H9 (cell line): Measurements from ENCODE around the gene SOBP. TPM values are rescaled to one million over a fixed set of nuclear protein-coding genes. Genes with fewer than 3 reads are reported as not detected.

Source experiments
- DNase-seq: peaks from one replicate; pipeline ENCODE4 v3.0.0-alpha.2; 2017
- H2AFZ ChIP-seq: one replicate; pipeline ENCODE4 v1.6.1; 2013; ENCODE audit warnings: mild to moderate bottlenecking, low read length, control low read depth, moderate library complexity
- H2AK5ac ChIP-seq: 2 replicates; pipeline ENCODE4 v1.6.1; 2013; ENCODE audit warnings: low read length, control low read depth, mixed read lengths; ENCODE audit not compliant: insufficient read length
- H2BK120ac ChIP-seq: one replicate; pipeline ENCODE4 v1.6.1; 2013; ENCODE audit warnings: low read depth, mild to moderate bottlenecking, low read length, control low read depth, inconsistent platforms; ENCODE audit not compliant: poor library complexity, severe bottlenecking
- H2BK12ac ChIP-seq: 2 replicates; pipeline ENCODE4 v1.6.1; 2013; ENCODE audit warnings: low read length, control low read depth, mixed read lengths, low read depth; ENCODE audit not compliant: insufficient read length
- H2BK15ac ChIP-seq: 2 replicates; pipeline ENCODE4 v1.6.1; 2013; ENCODE audit warnings: low read depth, low read length, control low read depth
- H2BK20ac ChIP-seq: one replicate; pipeline ENCODE4 v1.6.1; 2013; ENCODE audit warnings: low read depth, mild to moderate bottlenecking, low read length, control low read depth, inconsistent platforms; ENCODE audit not compliant: poor library complexity, severe bottlenecking
- H2BK5ac ChIP-seq: 2 replicates; pipeline ENCODE4 v1.6.1; 2013; ENCODE audit warnings: low read length, control low read depth, mixed read lengths; ENCODE audit not compliant: insufficient read length
- H3K14ac ChIP-seq: 2 replicates; pipeline ENCODE4 v1.6.1; 2013; ENCODE audit warnings: low read length, control low read depth; ENCODE audit not compliant: insufficient read depth
- H3K18ac ChIP-seq: 2 replicates; pipeline ENCODE4 v1.6.1; 2013; ENCODE audit warnings: low read depth, mild to moderate bottlenecking, mixed read lengths, low read length, control low read depth; ENCODE audit not compliant: insufficient read length
- H3K23ac ChIP-seq: 2 replicates; pipeline ENCODE4 v1.6.1; 2013; ENCODE audit warnings: low read length, control low read depth, mixed read lengths, low read depth; ENCODE audit not compliant: insufficient read length
- H3K23me2 ChIP-seq: 2 replicates; pipeline ENCODE4 v1.6.1; 2013; ENCODE audit warnings: low read depth, mild to moderate bottlenecking, mixed read lengths, low read length, control low read depth; ENCODE audit not compliant: insufficient read length, poor library complexity, severe bottlenecking
- H3K27ac ChIP-seq: 2 replicates; pipeline ENCODE4 v1.5.1; 2013; ENCODE audit warnings: low read length, control low read depth, mixed read lengths, low read depth; ENCODE audit not compliant: insufficient read length
- H3K27me3 ChIP-seq: 2 replicates; pipeline ENCODE4 v1.6.1; 2013; ENCODE audit warnings: low read length, control low read depth, inconsistent platforms; ENCODE audit not compliant: insufficient read depth
- H3K4ac ChIP-seq: 2 replicates; pipeline ENCODE4 v1.6.1; 2013; ENCODE audit warnings: low read depth, mild to moderate bottlenecking, control low read depth, inconsistent platforms, low read length, moderate library complexity
- H3K4me1 ChIP-seq: 2 replicates; pipeline ENCODE4 v1.6.1; 2013; ENCODE audit warnings: low read length, control low read depth, inconsistent platforms; ENCODE audit not compliant: insufficient read depth
- H3K4me2 ChIP-seq: 2 replicates; pipeline ENCODE4 v1.6.1; 2013; ENCODE audit warnings: low read length, control low read depth, mixed read lengths; ENCODE audit not compliant: insufficient read length, insufficient read depth
- H3K56ac ChIP-seq: 2 replicates; pipeline ENCODE4 v1.6.1; 2013; ENCODE audit warnings: low read depth, mild to moderate bottlenecking, mixed read lengths, low read length, control low read depth; ENCODE audit not compliant: insufficient read length
- H3K79me1 ChIP-seq: 2 replicates; pipeline ENCODE4 v1.6.1; 2013; ENCODE audit warnings: low read depth, mild to moderate bottlenecking, moderate library complexity, low read length, control low read depth, inconsistent platforms; ENCODE audit not compliant: insufficient read depth, poor library complexity, severe bottlenecking
- H3K79me2 ChIP-seq: 2 replicates; pipeline ENCODE4 v1.6.1; 2013; ENCODE audit warnings: low read length, control low read depth, inconsistent platforms; ENCODE audit not compliant: insufficient read depth
- H3K9ac ChIP-seq: 2 replicates; pipeline ENCODE4 v1.6.1; 2013; ENCODE audit warnings: low read length, control low read depth, mixed read lengths; ENCODE audit not compliant: insufficient read length; ENCODE audit errors: extremely low read depth
- H3K9me3 ChIP-seq: one replicate; pipeline ENCODE4 v1.6.1; 2013; ENCODE audit warnings: low read depth, low read length, inconsistent platforms; ENCODE audit not compliant: control insufficient read depth
- H3T11ph ChIP-seq: one replicate; pipeline ENCODE4 v1.6.1; 2013; ENCODE audit warnings: mild to moderate bottlenecking, low read length, control low read depth, inconsistent platforms
- H4K20me1 ChIP-seq: one replicate; pipeline ENCODE4 v1.6.1; 2013; ENCODE audit not compliant: control insufficient read depth, insufficient read length, insufficient read depth
- H4K5ac ChIP-seq: 2 replicates; pipeline ENCODE4 v1.6.1; 2013; ENCODE audit warnings: low read depth, mild to moderate bottlenecking, mixed read lengths, low read length, control low read depth; ENCODE audit not compliant: insufficient read length
- H4K8ac ChIP-seq: replicated peaks from 2 replicates; pipeline ENCODE4 v1.6.1; 2013; ENCODE audit warnings: low read length, control low read depth, mixed read lengths, low read depth; ENCODE audit not compliant: insufficient read length
- H4K91ac ChIP-seq: 2 replicates; pipeline ENCODE4 v1.6.1; 2013; ENCODE audit warnings: low read depth, mild to moderate bottlenecking, moderate library complexity, mixed read lengths, low read length, control low read depth; ENCODE audit not compliant: insufficient read length
- H3K27ac Mint-ChIP-seq, 3 experiments: 2 replicates in 2 of 3; 3 replicates in 1 of 3; pipeline ENCODE4 v1.8.0; 2020 to 2021; ENCODE audit warnings: mixed read lengths in 3 of 3, mild to moderate bottlenecking in 1 of 3, moderate library complexity in 1 of 3
- H3K27me3 Mint-ChIP-seq: 2 replicates; pipeline ENCODE4 v1.8.0; 2021; ENCODE audit warnings: low read depth, mild to moderate bottlenecking, moderate library complexity, mixed read lengths
- H3K36me3 Mint-ChIP-seq, 3 experiments: 2 replicates in 2 of 3; 3 replicates in 1 of 3; pipeline ENCODE4 v1.8.0; 2020 to 2021; ENCODE audit warnings: low read depth in 3 of 3, mixed read lengths in 3 of 3; ENCODE audit not compliant: insufficient read depth in 1 of 3
- H3K4me1 Mint-ChIP-seq, 2 experiments: 2 replicates each; pipeline ENCODE4 v1.8.0; 2020; ENCODE audit warnings: mixed read lengths in 2 of 2
- H3K4me3 Mint-ChIP-seq, 2 experiments: 2 replicates in 1 of 2; 3 replicates in 1 of 2; pipeline ENCODE4 v1.8.0; 2020 to 2021; ENCODE audit warnings: mild to moderate bottlenecking in 2 of 2, mixed read lengths in 2 of 2, moderate library complexity in 1 of 2
- H3K9me3 Mint-ChIP-seq, 2 experiments: 2 replicates in 1 of 2; 3 replicates in 1 of 2; pipeline ENCODE4 v1.8.0; 2020; ENCODE audit warnings: mild to moderate bottlenecking in 2 of 2, mixed read lengths in 2 of 2, moderate library complexity in 1 of 2
- CTCF ChIP-seq: fragments of 200-600 bp; sonication (generic); conservative IDR thresholded peaks from 3 replicates; pipeline ENCODE4 v1.8.0; 2021; ENCODE audit warnings: antibody characterized with exemption, mild to moderate bottlenecking
- WGBS: extraction: QIAGEN DNeasy Blood & Tissue Kit; methylation state at CpG from one replicate; pipeline ENCODE4 v1.1.7; 2013; ENCODE audit warnings: missing lambda C conversion rate, low lambda C conversion rate, mixed read lengths; ENCODE audit not compliant: insufficient read length; ENCODE audit errors: extremely low coverage; 5-methylcytosine and 5-hydroxymethylcytosine counted together
- total RNA-seq: library from RNA; stranded (reverse); gene quantifications from 2 replicates; pipeline ENCODE4 v1.2.1, GENCODE V29; 2021

The SOBP gene
- total RNA-seq, 1 experiment from 2014 or later: 4.3 TPM

GRCh38 chr6:107560657-107561056 is 70.7 kb downstream of the SOBP start:
- Histone ChIP-seq H2BK120ac (no peak overlapping the region), H3K18ac (no peak overlapping the region), H3K14ac (no peak overlapping the region), H2AFZ (no peak overlapping the region), H2AK5ac (no peak overlapping the region), H3K27me3 (no peaks in the 10 kb centered on the region), H3K79me2 (no peaks in the 10 kb centered on the region), H3K9me3 (no peaks in the 10 kb centered on the region), H3K23me2 (no peaks in the 10 kb centered on the region), H3K4me1 (peaks cover 3% of the 10 kb centered on the region; the same call in 1 of the 2 replicates), H2BK5ac (no peak overlapping the region), H3K4me2 (no peak overlapping the region), H3K56ac (no peak overlapping the region), H4K20me1 (no peaks in the 10 kb centered on the region), H4K91ac (no peak overlapping the region), H4K8ac (no peak overlapping the region), H3K27ac (no peak overlapping the region), H2BK15ac (no peak overlapping the region), H3K79me1 (no peaks in the 10 kb centered on the region), H4K5ac (no peak overlapping the region), H2BK20ac (no peak overlapping the region), H3K23ac (no peak overlapping the region), H3K9ac (no peak overlapping the region), H3K4ac (no peak overlapping the region), H2BK12ac (no peak overlapping the region), H3T11ph (no peak overlapping the region)
- Mint-ChIP-seq H3K27me3 (no peaks in the 10 kb centered on the region), H3K4me1 (peaks cover 23 to 39% of the 10 kb centered on the region in 2 experiments), H3K4me3 (no peak overlapping the region), H3K27ac (peak overlapping the region in 1 of 3 experiments; percentile 93; a peak in 2 of 7 replicates), H3K36me3 (no peaks in the 10 kb centered on the region; a peak in 1 of 7 replicates), H3K9me3 (no peaks in the 10 kb centered on the region)
- no CpG with 5 or more reads among the region's 4 CpGs for WGBS
- DNase-seq: no peak
- no peak for TF ChIP-seq CTCF
